Measurements from ENCODE around the gene SIX4.

DNA sequence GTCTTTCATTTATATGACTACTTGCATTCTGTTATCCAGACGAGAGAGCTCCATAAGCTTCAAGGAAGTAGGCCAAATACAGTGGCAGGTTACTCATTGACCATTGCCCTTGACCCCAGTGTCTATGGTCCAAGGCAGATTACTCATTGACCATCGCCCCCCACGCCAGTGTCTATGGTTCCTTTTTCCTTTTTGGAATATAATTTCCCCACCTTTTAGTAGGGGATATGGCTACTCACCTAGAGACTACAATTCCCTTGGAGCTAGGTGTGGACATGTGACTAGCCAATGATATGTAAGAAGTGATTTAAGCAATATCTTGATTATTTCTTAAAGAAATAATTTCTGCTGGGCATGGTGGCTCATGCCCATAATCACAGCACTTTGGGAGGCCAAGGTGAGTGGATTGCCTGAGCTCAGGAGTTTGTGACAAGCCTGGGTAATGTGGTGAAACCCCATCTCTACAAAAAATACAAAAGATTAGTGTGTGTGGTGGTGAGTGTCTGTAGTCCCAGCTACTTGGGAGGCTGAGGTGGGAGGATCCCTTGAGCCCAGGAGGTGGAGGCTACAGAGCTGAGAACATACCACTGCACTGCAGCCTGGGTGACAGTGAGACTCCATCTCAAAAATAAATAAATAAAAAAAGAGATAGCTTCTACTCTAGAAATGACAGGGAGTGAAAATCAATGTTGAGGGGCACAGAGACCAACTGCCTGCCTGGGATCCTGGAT, 32.6 kb downstream of the SIX4 start:
- no peak for TF ChIP-seq EZH2 (IDR thresholded peaks at IDR 0.05)
- no peak for TF ChIP-seq POLR2AphosphoS5 (IDR thresholded peaks at IDR 0.05; ENCODE audit: borderline replicate concordance, low read depth, low read length)

Data from SK-N-MC (cell line).